GM12801 (cell line): ENCODE measurements around the gene KCNQ4.

ENCODE experiments used
- CTCF ChIP-seq: IDR thresholded peaks from one replicate; pipeline ENCODE4 v1.5.1; 2011; ENCODE audit warnings: control low read depth; ENCODE audit not compliant: insufficient read length; ENCODE audit errors: extremely low read depth

Gene KCNQ4

GRCh38 chr1:40808002-40808401, 24.4 kb downstream of the KCNQ4 start:
- TF ChIP-seq CTCF, result no peak

- TF ChIP-seq CTCF, result no peak
Measured at GRCh38 chr1:40808444-40808843, 24.9 kb downstream of the KCNQ4 start.

GRCh38 chr1:40808909-40809308, 25.3 kb downstream of the KCNQ4 start:
- no peak for TF ChIP-seq CTCF

GRCh38 chr1:40810927-40811326, 27.3 kb downstream of the KCNQ4 start:
- no peak for TF ChIP-seq CTCF

- TF ChIP-seq CTCF, result no peak
Measured at GRCh38 chr1:40815420-40815819, 31.8 kb downstream of the KCNQ4 start.

GRCh38 chr1:40817791-40818263, 34.2 kb downstream of the KCNQ4 start:
- TF ChIP-seq CTCF, result no peak

GRCh38 chr1:40818264-40818961, 34.8 kb downstream of the KCNQ4 start:
- no peak for TF ChIP-seq CTCF

- TF ChIP-seq CTCF, result no peak
Measured at GRCh38 chr1:40819101-40819500, 35.5 kb downstream of the KCNQ4 start.
